HFF-Myc (cell line): ENCODE results near the gene SOWAHC.

ENCODE experiments used
- DNase-seq: peaks from one replicate; pipeline ENCODE4 v3.0.0-alpha.2; 2011; ENCODE audit warnings: low read depth; ENCODE audit errors: extremely low read depth
- H3K4me3 ChIP-seq: replicated peaks from 2 replicates; pipeline ENCODE4 v1.5.1; 2011; ENCODE audit warnings: low read depth, mild to moderate bottlenecking, control low read depth, low read length
- CTCF ChIP-seq: IDR thresholded peaks from 2 replicates; pipeline ENCODE4 v1.5.1; 2012; ENCODE audit warnings: mild to moderate bottlenecking, low read depth, low read length, control low read depth; ENCODE audit errors: missing control alignments

The SOWAHC gene

GRCh38 chr2:109630441-109631430 is 16.6 kb downstream of the SOWAHC start:
- no peak overlapping the region for H3K4me3 ChIP-seq
- DNase-seq, result no peak
- no peak for TF ChIP-seq CTCF

- TF ChIP-seq CTCF, result no peak
- H3K4me3 ChIP-seq, result no peak overlapping the region
Observed at GRCh38 chr2:109631741-109632140, 17.6 kb downstream of the SOWAHC start.

GRCh38 chr2:109632158-109632789 is 18.1 kb downstream of the SOWAHC start:
- TF ChIP-seq CTCF, result no peak
- no peak for DNase-seq
- H3K4me3 ChIP-seq, result no peak overlapping the region

More at GRCh38 chr2:109631741-109632140, 17.6 kb downstream of the SOWAHC start:
- no peak for DNase-seq

- DNase-seq, result no peak
- TF ChIP-seq CTCF, result no peak
- H3K4me3 ChIP-seq, result no peak overlapping the region
Observed at GRCh38 chr2:109633284-109633961, 19.3 kb downstream of the SOWAHC start.

- no peak for TF ChIP-seq CTCF
- no peak for DNase-seq
- no peak overlapping the region for H3K4me3 ChIP-seq
Observed at GRCh38 chr2:109635426-109636304, 21.5 kb downstream of the SOWAHC start.

GRCh38 chr2:109636317-109636716 is 22.2 kb downstream of the SOWAHC start:
- DNase-seq, result no peak
- no peak for TF ChIP-seq CTCF
- no peak overlapping the region for H3K4me3 ChIP-seq
